Hepatocyte (in vitro differentiated cells): ENCODE measurements around the gene SLC17A8. TPM values are rescaled to one million over a fixed set of nuclear protein-coding genes. Genes with fewer than 3 reads are reported as not detected.

ENCODE experiments used
- DNase-seq: peaks from one replicate; pipeline ENCODE4 v3.0.0-alpha.2; 2016; ENCODE audit warnings: low spot score
- H2AFZ ChIP-seq: fragments of 200-600 bp; sonication (generic); 2 replicates; pipeline ENCODE4 v1.6.0; 2016; ENCODE audit warnings: antibody characterized with exemption, mild to moderate bottlenecking
- H3K27ac ChIP-seq: fragments of 200-600 bp; sonication (generic); 2 replicates; pipeline ENCODE4 v1.5.1; 2016; ENCODE audit warnings: mild to moderate bottlenecking
- H3K27me3 ChIP-seq: fragments of 200-600 bp; sonication (generic); 2 replicates; pipeline ENCODE4 v1.6.1; 2016
- H3K36me3 ChIP-seq: fragments of 200-600 bp; sonication (generic); replicated peaks from 2 replicates; pipeline ENCODE4 v1.5.1; 2016; ENCODE audit warnings: low read depth; ENCODE audit not compliant: insufficient read depth
- H3K4me1 ChIP-seq: fragments of 200-600 bp; sonication (generic); 2 replicates; pipeline ENCODE4 v1.5.1; 2016; ENCODE audit warnings: mild to moderate bottlenecking, moderate library complexity; ENCODE audit not compliant: insufficient read depth
- H3K4me2 ChIP-seq: fragments of 200-600 bp; sonication (generic); 2 replicates; pipeline ENCODE4 v1.6.0; 2016
- H3K4me3 ChIP-seq: fragments of 200-600 bp; sonication (generic); 2 replicates; pipeline ENCODE4 v1.5.1; 2016; ENCODE audit warnings: mild to moderate bottlenecking
- H3K79me2 ChIP-seq: fragments of 200-600 bp; sonication (generic); 2 replicates; pipeline ENCODE4 v1.6.0; 2017; ENCODE audit warnings: mild to moderate bottlenecking
- H3K9me2 ChIP-seq: fragments of 200-600 bp; sonication (generic); replicated peaks from 2 replicates; pipeline ENCODE4 v1.6.0; 2017; ENCODE audit warnings: mild to moderate bottlenecking; ENCODE audit not compliant: insufficient read depth
- H3K9me3 ChIP-seq: fragments of 200-600 bp; sonication (generic); 2 replicates; pipeline ENCODE4 v1.5.1; 2016; ENCODE audit warnings: low read depth, mild to moderate bottlenecking
- H4K20me1 ChIP-seq: fragments of 200-600 bp; sonication (generic); 2 replicates; pipeline ENCODE4 v1.6.0; 2016; ENCODE audit warnings: mild to moderate bottlenecking; ENCODE audit not compliant: insufficient read depth, poor library complexity, severe bottlenecking
- EZH2 ChIP-seq: fragments of 200-600 bp; sonication (generic); IDR thresholded peaks from 2 replicates; pipeline ENCODE4 v1.6.1; 2016; ENCODE audit warnings: antibody characterized with exemption, mild to moderate bottlenecking, borderline replicate concordance
- EZH2phosphoT487 ChIP-seq: fragments of 200-600 bp; sonication (generic); IDR thresholded peaks from one replicate; pipeline ENCODE4 v1.6.1; 2018; ENCODE audit warnings: antibody characterized with exemption, mild to moderate bottlenecking, low read depth, moderate library complexity; ENCODE audit not compliant: unreplicated experiment, severe bottlenecking
- WGBS: methylation state at CpG from one replicate; pipeline ENCODE4 v1.1.6; 2016; ENCODE audit warnings: low lambda C conversion rate; ENCODE audit errors: missing lambda C conversion rate; 5-methylcytosine and 5-hydroxymethylcytosine counted together
- polyA plus RNA-seq: library from polyadenylated mRNA; unstranded; fragments of >200 nt; fragmentation: Nextera tagmentation; extraction: Ambion mirVana; gene quantifications from 2 replicates; pipeline ENCODE4 v1.2.1, GENCODE V29; 2016
- total RNA-seq: library from RNA; depleted of rRNA; stranded (reverse); fragments of >200 nt; gene quantifications from 2 replicates; pipeline ENCODE4 v1.2.3, GENCODE V29; 2014
- TF ChIP-seq, protein P1 (sequence below): fragments of 200-600 bp; sonication (generic); IDR thresholded peaks from 2 replicates; pipeline ENCODE4 v1.5.1; 2016; ENCODE audit warnings: antibody characterized with exemption, mild to moderate bottlenecking; ENCODE audit not compliant: poor library complexity

The SLC17A8 gene
- total and polyA plus RNA-seq, 2 experiments from 2014 or later, result 0.10 TPM; not detected in 1

DNA sequence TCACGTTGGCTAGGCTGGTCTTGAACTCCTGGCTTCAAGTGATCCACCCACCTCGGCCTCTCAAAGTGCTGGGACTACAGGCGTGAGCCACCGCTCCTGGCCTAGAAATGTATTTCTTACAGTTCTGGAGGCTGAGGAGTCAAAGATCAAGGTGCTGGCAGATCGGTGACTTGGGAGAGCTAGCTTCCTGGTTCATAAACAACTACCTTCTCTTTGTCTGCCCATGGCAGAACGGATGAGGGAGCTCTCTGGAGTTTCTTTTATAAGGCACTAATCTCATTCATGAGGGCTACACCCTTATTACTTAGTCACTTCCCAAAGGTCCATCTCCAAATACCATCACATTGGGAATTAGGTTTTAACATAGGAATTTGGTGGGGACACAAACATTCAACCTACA is 38.9 kb downstream of the SLC17A8 start:
- Histone ChIP-seq H3K4me3 (no peak overlapping the region), H4K20me1 (no peaks in the 10 kb centered on the region), H3K4me1 (no peaks in the 10 kb centered on the region), H3K36me3 (no peaks in the 10 kb centered on the region), H3K4me2 (no peak overlapping the region), H3K27me3 (no peaks in the 10 kb centered on the region), H3K27ac (no peak overlapping the region), H3K9me2 (no peaks in the 10 kb centered on the region), H2AFZ (no peak overlapping the region), H3K9me3 (no peaks in the 10 kb centered on the region), H3K79me2 (no peaks in the 10 kb centered on the region)
- TF ChIP-seq, protein P1, sequence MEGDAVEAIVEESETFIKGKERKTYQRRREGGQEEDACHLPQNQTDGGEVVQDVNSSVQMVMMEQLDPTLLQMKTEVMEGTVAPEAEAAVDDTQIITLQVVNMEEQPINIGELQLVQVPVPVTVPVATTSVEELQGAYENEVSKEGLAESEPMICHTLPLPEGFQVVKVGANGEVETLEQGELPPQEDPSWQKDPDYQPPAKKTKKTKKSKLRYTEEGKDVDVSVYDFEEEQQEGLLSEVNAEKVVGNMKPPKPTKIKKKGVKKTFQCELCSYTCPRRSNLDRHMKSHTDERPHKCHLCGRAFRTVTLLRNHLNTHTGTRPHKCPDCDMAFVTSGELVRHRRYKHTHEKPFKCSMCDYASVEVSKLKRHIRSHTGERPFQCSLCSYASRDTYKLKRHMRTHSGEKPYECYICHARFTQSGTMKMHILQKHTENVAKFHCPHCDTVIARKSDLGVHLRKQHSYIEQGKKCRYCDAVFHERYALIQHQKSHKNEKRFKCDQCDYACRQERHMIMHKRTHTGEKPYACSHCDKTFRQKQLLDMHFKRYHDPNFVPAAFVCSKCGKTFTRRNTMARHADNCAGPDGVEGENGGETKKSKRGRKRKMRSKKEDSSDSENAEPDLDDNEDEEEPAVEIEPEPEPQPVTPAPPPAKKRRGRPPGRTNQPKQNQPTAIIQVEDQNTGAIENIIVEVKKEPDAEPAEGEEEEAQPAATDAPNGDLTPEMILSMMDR, result no peak
- TF ChIP-seq EZH2, result no peak
- TF ChIP-seq EZH2phosphoT487, result no peak
- no peak for DNase-seq
- WGBS, result 90% methylated on average over 6 of the region's 6 CpGs

DNA sequence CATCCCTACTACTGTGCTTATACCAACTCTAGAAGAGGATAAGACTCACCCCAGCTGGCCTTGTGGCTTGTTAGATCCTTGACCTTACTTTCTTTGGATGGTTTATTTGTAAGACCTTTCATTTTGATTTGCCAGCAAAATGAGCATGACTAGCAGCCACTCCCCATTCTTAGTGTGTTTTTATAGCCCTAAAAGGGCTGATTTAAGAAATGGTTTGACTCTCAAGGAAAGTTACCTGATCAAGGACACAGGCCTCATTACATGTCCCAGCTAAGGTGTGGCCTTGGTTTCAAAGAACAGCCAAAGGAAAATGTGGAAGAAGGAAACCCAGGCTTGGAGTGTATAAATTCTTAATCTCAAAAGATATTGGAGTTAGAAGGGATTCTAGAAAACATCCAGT is 41.4 kb downstream of the SLC17A8 start:
- DNase-seq, result peak; percentile 18
- H3K79me2 ChIP-seq, result no peaks in the 10 kb centered on the region
- no peaks in the 10 kb centered on the region for H3K9me2 ChIP-seq
- no peak overlapping the region for H2AFZ ChIP-seq
- TF ChIP-seq, protein P1, result no peak
- TF ChIP-seq EZH2phosphoT487 (no peak), EZH2 (no peak)
- H3K4me1 ChIP-seq, result no peaks in the 10 kb centered on the region
- no peaks in the 10 kb centered on the region for H4K20me1 ChIP-seq
- peak overlapping the region; percentile 44 for H3K27ac ChIP-seq
- no peak overlapping the region for H3K4me2 ChIP-seq
- no peaks in the 10 kb centered on the region for H3K9me3 ChIP-seq
- no peaks in the 10 kb centered on the region for H3K27me3 ChIP-seq
- no peak overlapping the region for H3K4me3 ChIP-seq
- no peaks in the 10 kb centered on the region for H3K36me3 ChIP-seq

DNA sequence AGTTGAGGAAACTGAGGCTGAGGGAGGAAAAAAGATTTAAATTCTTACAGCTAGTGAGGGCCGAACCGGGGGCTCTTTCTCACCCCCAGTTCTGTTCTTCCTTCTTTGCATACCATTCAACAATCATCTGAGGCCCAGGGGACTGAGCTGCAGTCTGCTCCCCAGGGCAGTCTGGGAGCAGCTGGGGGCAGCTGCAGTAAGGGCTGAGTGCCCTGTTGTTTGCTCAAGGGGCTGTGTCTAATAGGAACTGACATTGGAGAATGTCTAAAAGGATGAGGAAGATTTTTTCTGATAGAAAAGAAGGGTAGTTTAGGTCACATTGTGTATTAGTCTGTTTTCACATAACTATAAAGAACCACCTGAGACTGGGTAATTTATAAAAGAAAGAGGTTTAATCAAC is 42.2 kb downstream of the SLC17A8 start:
- Histone ChIP-seq H3K4me2 (no peak overlapping the region), H3K27me3 (no peaks in the 10 kb centered on the region), H3K36me3 (no peaks in the 10 kb centered on the region), H2AFZ (no peak overlapping the region), H4K20me1 (no peaks in the 10 kb centered on the region), H3K79me2 (no peaks in the 10 kb centered on the region), H3K4me1 (no peaks in the 10 kb centered on the region), H3K27ac (peak overlapping the region; percentile 33), H3K9me3 (no peaks in the 10 kb centered on the region), H3K4me3 (no peak overlapping the region), H3K9me2 (no peaks in the 10 kb centered on the region)
- no peak for DNase-seq
- TF ChIP-seq EZH2phosphoT487 (no peak), EZH2 (no peak)
- TF ChIP-seq, protein P1, result no peak
- WGBS, result 87% methylated on average over 2 of the region's 2 CpGs

DNA sequence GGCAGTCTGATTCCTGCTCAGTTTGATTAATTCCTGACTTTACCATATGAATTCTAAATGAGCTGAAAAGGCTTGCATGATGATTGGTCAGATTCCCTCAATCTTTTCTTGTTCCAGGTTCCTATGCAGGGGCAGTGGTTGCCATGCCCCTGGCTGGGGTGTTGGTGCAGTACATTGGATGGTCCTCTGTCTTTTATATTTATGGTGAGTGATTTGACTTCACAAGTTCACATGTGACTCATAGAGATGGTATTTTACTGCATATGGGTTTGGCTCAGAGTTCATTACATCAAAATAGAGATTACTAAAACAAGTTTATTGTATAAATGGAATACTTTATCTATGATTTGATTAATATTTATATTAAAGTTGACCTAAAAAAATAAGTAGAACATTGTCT is 44.8 kb downstream of the SLC17A8 start:
- TF ChIP-seq, protein P1, result no peak
- TF ChIP-seq EZH2, result no peak
- no peak for TF ChIP-seq EZH2phosphoT487
- Histone ChIP-seq H3K27ac (no peak overlapping the region), H3K36me3 (no peaks in the 10 kb centered on the region), H3K4me3 (no peak overlapping the region), H3K79me2 (no peaks in the 10 kb centered on the region), H4K20me1 (no peaks in the 10 kb centered on the region), H3K4me1 (no peaks in the 10 kb centered on the region), H3K9me3 (no peaks in the 10 kb centered on the region), H3K4me2 (no peak overlapping the region), H2AFZ (no peak overlapping the region), H3K9me2 (no peaks in the 10 kb centered on the region), H3K27me3 (no peaks in the 10 kb centered on the region)
- DNase-seq, result peak; percentile 14
